GM19099 (cell line): Measurements from ENCODE around the gene MEIOB.

Experiments used
- POLR2A ChIP-seq: IDR thresholded peaks from 3 replicates; pipeline ENCODE4 v1.6.1; 2011; ENCODE audit warnings: low read depth; ENCODE audit not compliant: insufficient read length; ENCODE audit errors: extremely low read depth

The MEIOB gene

DNA sequence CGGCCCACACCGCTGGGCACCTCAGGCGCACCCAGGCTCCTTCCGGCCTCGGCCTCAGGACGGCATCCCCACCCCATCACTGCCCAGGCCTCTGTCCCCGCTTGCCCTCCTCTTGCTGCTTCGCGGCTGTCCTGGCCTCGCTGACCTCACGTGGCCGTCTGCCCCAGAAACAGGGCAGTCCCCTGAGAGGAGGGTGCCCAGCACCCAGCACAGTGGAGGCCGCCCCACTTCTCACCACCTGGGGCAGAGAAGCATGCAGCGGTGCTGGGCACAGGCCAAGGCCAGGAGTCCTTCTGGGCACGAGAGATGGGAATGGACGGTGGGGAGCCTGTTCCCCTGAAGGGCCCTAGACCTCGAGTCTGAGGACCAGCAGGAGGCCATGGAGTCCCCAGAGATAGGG is 54.2 kb downstream of the MEIOB start:
- no peak for TF ChIP-seq POLR2A

DNA sequence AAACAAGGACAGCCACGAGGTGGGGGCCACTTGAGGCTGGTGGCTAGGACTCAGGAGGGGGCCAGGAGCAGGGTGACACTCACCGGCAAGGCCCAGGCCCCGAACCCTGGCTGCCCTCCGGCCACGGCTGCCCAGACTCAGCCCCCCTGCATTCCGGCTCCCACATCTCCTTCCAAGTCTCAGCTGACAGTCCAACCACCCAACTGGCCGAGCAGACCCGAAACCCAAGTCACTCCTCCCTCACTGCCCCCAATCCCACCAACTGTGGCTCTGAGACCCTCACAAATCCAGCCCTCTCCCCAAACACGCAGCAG is 54.7 kb downstream of the MEIOB start:
- TF ChIP-seq POLR2A: no peak

DNA sequence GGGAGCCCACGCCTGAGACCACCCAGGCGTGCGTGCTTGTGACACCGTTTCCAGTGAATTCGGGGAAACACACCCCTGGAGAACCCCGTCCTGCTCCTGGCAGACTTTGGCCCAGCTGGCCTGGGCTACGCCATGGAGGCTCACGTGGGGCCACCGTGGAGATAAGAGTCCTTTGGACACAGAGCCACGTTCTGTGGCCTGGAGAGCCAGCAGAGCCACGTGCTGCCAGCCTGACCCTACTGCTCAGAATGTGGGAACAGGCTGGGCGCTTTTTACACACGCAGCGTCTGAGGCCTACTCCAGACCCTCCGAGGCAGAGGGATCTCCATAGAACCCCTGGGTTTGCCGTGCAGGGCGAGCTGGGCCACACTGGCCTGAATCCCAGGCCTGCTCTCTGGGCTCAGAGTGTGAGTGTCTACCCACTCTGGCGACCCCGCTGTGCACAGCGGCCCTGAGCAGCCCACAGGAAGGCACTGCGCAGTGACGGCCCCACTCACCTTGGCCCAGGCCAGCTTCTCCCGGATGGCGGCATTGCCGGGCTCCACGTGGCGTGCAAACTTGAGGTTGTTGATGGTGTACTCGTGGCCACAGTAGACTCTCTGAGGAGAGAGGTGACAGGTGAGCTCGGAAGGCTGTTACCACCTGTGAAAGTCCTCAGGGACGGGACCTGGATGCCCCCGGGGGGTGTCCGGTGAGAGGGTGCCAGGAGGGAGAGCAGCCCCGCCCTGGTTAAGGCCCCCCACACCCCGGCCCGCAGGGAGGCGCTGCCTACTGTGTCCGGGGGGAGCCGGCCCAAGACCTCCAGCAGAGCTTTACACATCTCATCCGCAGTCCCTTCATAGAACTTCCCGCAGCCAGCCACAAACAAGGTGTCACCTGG is 55.3 kb downstream of the MEIOB start:
- no peak for TF ChIP-seq POLR2A

DNA sequence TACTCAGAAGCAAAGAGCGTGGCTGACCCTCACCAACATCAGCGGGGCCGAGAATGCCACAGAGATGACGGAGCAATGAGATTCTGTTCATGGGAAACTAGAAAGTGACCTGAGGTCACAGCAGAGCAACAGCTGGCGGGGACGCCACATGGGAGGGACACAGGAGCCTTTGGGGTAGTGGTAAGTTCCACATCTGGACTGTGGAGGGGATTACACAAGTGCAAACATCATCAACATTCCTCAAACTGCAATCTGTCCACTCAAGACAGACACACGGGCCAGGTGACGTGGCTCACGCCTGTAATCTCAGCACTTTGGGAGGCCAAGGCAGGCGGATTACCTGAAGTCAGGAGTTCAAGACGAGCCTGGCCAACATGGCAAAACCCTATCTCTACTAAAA is 56.5 kb downstream of the MEIOB start:
- TF ChIP-seq POLR2A: no peak

DNA sequence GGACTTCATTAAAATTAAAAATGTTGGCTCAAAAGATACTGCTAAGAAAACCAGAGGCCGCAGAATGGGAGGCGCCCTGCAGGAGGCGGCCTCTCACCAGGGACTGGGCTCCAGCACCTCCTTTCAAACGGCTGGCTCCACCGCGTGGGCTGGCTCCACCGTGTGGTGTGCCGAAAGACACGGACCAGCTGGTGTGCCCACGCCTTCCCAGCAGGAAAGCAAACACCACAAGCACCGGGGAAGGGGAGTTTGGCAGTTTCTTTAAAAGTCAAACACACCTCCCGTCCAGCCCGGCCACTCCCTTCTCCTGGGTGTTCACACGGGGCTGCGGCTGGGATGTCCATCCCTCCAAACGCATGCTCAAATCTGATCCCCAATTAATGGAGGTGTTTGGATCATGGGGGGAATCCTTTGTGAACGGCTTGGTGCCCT is 59.2 kb downstream of the MEIOB start:
- TF ChIP-seq POLR2A: no peak

DNA sequence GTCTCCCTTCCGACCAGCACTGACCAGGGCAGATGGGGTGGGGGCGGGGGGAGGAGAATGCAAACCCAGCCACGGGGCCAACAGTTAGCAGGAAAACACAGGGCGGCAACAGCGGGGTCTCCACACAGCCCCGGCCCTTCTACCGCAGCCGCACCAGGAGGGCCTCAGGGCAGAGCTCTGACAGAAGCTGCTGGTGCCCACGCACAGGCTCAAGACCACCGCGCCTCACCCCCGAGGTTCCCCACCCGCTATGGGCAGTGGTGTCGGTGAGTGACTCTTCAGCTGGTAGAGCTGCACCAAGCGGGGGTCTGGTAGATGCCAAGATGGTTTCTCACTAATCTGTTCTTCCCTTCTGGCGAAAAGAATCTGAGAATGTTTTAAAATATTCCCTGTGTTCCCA is 61.4 kb downstream of the MEIOB start:
- TF ChIP-seq POLR2A: no peak

DNA sequence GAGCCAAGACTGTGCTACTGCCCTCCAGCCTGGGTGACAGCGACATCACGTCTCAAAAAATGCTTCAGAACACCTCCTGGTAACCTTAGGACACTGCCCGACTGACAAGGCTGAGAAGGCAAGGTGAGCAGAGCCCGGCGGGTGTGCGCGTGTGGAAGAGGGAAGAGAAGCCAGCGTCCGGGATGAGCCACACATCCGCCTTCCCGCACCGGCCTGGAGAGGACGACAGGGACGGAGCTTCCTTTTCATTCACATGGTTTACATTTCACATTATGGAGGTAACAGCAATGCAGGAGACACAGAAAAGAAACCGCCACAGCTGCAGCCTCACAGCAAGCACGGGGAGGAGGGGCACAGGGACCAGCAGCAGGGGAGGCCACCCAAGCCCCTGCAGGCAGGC is 61.9 kb downstream of the MEIOB start:
- no peak for TF ChIP-seq POLR2A

DNA sequence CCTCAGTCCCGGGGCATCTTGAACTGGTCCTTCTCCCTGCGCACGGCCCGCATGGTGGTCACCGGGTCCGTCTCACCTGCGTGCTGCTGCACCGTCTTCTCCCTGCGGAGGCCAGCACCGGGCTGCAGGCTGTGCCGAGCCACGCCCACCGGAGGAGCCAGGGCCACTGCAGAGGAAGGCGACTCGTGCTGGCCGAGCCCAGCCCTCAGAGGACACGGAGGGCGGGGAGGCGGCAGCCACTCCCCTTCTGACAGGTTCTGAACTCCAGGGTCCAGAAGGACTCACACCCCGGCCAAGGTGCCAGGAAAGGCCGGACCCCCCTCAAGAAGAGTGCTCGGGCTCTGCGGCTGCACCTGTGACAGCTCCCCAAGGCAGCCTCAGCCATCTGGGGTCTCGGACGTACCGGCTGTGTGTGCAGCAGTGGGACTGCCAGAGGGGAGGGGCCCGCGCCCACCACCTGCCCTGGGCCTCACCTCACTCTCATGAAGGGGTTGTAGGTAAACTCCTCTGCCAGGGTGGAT is 62.6 kb downstream of the MEIOB start:
- TF ChIP-seq POLR2A: no peak

DNA sequence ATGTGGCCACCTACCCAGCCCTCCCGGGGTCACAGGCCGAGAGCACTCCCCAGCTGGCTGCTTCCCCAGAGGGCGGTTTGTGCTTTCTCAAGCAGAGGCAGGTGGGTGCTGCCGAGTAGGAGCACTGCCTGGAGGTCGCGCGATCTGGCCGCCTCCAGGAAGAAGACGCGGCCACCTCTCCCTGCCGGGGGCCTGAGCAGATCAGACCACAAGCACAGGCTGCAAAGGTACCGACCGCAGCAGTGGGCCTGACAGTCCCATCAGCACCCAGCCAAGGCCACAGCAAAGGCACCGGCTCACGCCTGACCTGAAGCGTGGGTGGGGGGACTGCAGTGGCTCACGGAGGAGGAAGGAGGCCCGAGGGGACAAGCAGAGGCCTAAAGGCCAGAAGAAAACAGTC is 63.3 kb downstream of the MEIOB start:
- TF ChIP-seq POLR2A: no peak

DNA sequence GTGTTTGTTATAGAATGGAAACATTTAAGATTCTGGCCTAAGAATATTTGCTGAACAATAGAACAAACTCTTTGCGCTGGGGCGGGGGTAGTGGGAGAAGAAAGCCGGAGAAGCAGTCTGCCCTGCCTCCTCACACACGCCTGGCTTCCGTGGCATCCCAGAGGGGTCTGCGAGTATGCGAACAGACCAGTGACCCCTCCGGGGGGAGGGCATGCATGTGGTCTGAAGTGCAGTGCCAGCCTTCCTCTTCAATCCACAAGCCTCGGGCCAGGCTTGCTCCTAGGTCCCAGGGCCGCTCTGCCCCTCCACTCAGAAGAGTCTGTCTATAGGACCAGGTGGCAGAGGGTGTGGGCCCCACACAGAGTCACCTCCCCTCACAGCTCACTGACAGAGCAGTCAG is 64.3 kb downstream of the MEIOB start:
- TF ChIP-seq POLR2A: no peak

DNA sequence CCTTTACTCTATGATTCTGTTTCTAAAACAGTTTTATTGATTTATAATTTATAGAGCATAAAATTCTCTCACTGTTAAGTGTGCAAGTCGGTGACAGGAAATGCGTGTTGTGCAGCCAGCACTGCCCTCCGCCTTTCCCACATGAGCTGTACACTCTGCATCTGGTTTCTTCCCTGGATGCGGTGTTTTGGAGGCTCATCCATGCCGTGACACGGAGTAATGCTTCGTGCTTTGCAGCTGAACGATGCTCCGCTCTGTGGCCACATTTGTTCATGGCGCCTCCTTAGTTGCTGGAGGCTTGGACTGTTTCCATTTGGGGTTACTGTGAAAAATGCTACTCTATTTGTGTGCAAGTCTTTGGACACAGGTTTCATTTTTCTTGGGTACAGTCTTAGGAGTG is 71.3 kb downstream of the MEIOB start:
- no peak for TF ChIP-seq POLR2A

DNA sequence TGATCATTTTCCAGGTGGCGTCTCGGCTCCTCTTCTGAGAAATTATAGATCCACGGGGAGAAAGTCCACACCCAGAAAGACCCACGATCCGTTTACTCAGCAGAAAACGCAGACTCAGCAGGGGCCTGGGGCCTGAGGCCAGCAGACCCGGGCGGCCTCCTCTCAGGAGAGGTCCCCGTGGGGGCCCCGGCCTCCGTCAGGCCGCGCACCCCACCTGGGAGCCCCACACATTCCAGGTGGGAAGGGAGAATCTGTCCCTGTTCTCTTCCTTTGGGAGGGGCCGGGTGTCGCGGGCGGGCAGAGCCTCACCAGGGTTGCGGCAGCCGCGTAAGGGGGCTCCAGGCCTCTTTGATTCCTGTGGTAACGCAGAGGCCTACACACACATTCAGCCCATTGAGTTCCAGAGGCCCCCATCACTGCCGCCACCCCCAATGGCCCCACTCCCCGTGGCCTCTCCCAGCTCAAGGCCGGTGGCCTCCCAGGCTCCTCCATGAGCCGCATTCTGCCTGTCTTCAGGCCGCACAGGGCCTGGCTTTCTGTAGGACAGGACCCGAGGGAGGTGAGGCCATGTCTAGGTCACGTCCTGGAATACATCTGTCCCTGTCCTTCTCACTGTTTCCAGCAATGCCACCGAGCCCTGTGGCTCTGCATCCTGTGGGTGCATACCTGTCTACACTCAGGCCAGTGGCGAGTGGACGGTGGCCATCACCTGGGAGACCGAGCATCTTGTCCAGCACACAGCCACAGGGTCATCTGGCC is 76.9 kb downstream of the MEIOB start:
- TF ChIP-seq POLR2A: no peak

DNA sequence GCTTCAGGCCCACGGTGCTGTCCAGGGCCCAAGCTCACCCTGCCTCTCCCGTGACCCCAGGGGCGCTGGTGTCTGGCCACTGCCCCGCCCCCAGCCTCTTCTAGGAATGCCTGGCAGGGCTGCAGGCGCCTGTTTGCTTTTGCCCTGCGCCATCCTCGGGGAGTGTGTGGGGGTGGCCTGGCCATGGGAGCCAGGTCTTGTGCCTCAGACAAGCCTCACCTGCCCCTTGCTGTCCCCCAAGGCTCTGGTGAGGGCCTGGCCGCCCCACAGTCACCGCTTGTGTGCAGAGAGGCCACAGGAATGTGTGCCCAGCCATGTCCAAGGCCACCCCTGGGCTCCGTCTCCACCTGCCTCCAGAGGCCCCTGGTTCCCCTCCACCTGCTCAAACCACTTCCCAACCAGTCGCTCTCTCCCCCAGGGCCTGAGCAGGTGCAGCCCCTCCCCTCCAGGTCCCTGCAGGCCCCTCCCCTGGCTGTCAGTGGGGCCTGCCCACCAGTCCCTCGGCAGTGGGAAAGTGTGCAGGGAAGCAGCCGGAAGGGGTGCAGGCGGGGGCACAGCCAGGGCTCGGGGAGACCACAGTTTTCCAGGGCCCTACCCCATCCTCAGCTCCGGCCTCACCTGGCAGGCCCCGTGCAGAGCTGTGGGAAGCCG is 77.6 kb downstream of the MEIOB start:
- TF ChIP-seq POLR2A: no peak

DNA sequence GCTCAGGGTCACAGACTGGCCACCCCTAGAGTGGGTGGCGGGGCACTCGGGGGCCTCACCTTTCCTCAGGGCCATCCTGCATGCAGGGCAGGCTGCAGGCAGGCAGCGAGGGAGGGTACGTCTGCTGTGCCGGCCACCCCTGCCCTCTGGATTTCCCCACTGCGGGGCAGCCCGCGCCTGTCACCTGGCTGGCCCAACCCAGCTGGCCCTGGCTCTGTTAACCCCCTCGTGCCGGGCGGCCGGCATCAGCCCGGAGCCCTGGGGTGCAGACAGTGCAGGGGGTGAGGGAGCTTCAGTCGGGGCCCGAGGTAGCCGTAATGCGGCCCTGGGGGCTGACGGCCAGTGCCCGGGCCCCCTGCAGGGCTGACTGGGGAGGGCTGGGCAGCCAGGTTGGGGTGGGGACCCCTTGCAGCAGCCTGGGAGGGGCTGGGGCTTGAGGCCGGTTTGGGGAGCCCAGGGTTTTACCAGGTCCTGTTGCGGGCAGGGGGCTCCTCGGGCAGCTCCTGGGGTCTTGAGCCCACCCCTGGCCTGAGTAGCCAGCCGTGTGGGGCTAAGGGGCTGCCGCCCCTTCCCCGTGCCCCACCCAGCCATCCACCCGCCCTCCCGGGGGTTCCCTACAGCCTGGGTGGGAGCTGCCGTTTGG is 78.3 kb downstream of the MEIOB start, which contains the start of gene IGFALS:
TSS of gene IGFALS (minus strand) at position 128 of the 643 bp plus-strand sequence. CDS start at position 75, 53 bp downstream.
- no peak for TF ChIP-seq POLR2A
